Prostate gland (tissue), 2 donors: Measurements from ENCODE around the gene SPTBN1.

Experiments
- CTCF ChIP-seq, 4 experiments: fragments of 200-600 bp in 2 of 4; fragments of 450-650 bp in 2 of 4; sonication (generic) in 2 of 4; IDR thresholded peaks; 1 replicate in 3 of 4; 2 replicates in 1 of 4; pipeline ENCODE4 v1.5.1; 2016 to 2019; ENCODE audit warnings: antibody characterized with exemption in 4 of 4, mild to moderate bottlenecking in 2 of 4, moderate library complexity in 2 of 4
- POLR2A ChIP-seq: fragments of 450-650 bp; IDR thresholded peaks from one replicate; pipeline ENCODE4 v1.6.1; 2016; ENCODE audit warnings: antibody characterized with exemption, mild to moderate bottlenecking
- POLR2AphosphoS5 ChIP-seq: sonication (generic); formaldehyde crosslinking; IDR thresholded peaks from one replicate; pipeline ENCODE4 v1.6.1; 2017; ENCODE audit warnings: antibody characterized with exemption

GRCh38 chr2:54476852-54477251, 20.7 kb downstream of the SPTBN1 start:
- TF ChIP-seq CTCF (IDR thresholded peaks at IDR 0.05) (no peak), POLR2AphosphoS5 (no peak), POLR2A (no peak)
